HepG2 (cell line): ENCODE data around the gene CCDC170.

Source experiments
- ESRRA ChIP-seq: sonication (generic); formaldehyde crosslinking; IDR thresholded peaks from 2 replicates; pipeline ENCODE4 v1.5.1; 2020; ENCODE audit warnings: mild to moderate bottlenecking, low read depth, missing genetic modification reagents
- EZH2 ChIP-seq: conservative IDR thresholded peaks from 2 replicates; pipeline ENCODE4 v1.6.1; 2012; ENCODE audit warnings: mild to moderate bottlenecking, low read depth, low read length, moderate library complexity
- KDM1A ChIP-seq: IDR thresholded peaks from 2 replicates; pipeline ENCODE4 v1.6.1; 2016; ENCODE audit warnings: missing compliant biosample characterization
- NR2F1 ChIP-seq, 2 experiments: fragments of 450-650 bp in 1 of 2; formaldehyde crosslinking in 1 of 2; IDR thresholded peaks; 2 replicates each; pipeline versions ENCODE4 v1.5.0 to v1.6.1; 2016 to 2020; ENCODE audit warnings: mild to moderate bottlenecking in 1 of 2, missing compliant biosample characterization in 1 of 2, missing genetic modification reagents in 1 of 2, moderate library complexity in 1 of 2
- PTBP1 ChIP-seq: fragments of 200-400 bp; formaldehyde crosslinking; IDR thresholded peaks from 2 replicates; pipeline ENCODE4 v1.6.1; 2018; ENCODE audit warnings: low read length, low read depth; ENCODE audit not compliant: poor library complexity, severe bottlenecking
- RAD21 ChIP-seq: fragments of 450-650 bp; formaldehyde crosslinking; IDR thresholded peaks from 2 replicates; pipeline ENCODE4 v1.5.0; 2020; ENCODE audit warnings: mild to moderate bottlenecking
- RORA ChIP-seq: sonication (generic); formaldehyde crosslinking; IDR thresholded peaks from 2 replicates; pipeline ENCODE4 v1.5.0; 2020; ENCODE audit warnings: mild to moderate bottlenecking, missing genetic modification reagents, moderate library complexity
- SIN3A ChIP-seq: IDR thresholded peaks from 2 replicates; pipeline ENCODE4 v1.6.1; 2011; ENCODE audit warnings: low read depth, mild to moderate bottlenecking, control low read depth, low read length, borderline replicate concordance
- SRSF9 ChIP-seq: fragments of 200-400 bp; formaldehyde crosslinking; IDR thresholded peaks from 2 replicates; pipeline ENCODE4 v1.6.1; 2018; ENCODE audit warnings: borderline replicate concordance, mild to moderate bottlenecking, low read depth, low read length; ENCODE audit not compliant: insufficient read depth, poor library complexity, severe bottlenecking
- TAF1 ChIP-seq: sonication (generic); formaldehyde crosslinking; IDR thresholded peaks from 2 replicates; pipeline ENCODE4 v1.4.0; 2020; ENCODE audit warnings: missing genetic modification reagents
- TF ChIP-seq, protein P1 (sequence below): sonication (generic); formaldehyde crosslinking; IDR thresholded peaks from 2 replicates; pipeline ENCODE4 v1.5.0; 2020; ENCODE audit warnings: mild to moderate bottlenecking, missing genetic modification reagents, moderate library complexity
- TF ChIP-seq, protein P2 (sequence below): sonication (generic); formaldehyde crosslinking; IDR thresholded peaks from 2 replicates; pipeline ENCODE4 v1.5.1; 2020; ENCODE audit warnings: mild to moderate bottlenecking, missing genetic modification reagents, moderate library complexity

DNA sequence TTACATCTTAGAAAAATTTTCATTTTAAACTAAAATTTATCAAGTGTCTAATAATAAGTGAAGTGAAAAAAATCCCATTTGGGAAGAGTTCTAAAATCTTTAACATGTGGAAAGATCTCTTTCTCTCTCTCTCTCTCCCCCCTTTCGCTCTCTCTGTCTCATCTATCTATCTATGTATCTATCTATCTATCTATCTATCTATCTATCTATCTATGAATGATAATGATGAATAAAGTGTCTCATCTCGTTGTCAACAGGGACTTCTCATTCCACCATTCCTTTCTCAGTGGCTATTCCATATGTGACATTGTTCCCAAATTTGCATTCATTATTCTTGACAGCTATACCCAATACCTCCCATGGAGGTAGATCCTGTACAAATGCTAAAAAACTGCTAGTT lies 15.2 kb downstream of the CCDC170 start:
- no peak for TF ChIP-seq ESRRA (CRISPR knock-in tag)
- no peak for TF ChIP-seq NR2F1 (CRISPR knock-in tag; IDR thresholded peaks at IDR 0.05)
- TF ChIP-seq, protein P1, sequence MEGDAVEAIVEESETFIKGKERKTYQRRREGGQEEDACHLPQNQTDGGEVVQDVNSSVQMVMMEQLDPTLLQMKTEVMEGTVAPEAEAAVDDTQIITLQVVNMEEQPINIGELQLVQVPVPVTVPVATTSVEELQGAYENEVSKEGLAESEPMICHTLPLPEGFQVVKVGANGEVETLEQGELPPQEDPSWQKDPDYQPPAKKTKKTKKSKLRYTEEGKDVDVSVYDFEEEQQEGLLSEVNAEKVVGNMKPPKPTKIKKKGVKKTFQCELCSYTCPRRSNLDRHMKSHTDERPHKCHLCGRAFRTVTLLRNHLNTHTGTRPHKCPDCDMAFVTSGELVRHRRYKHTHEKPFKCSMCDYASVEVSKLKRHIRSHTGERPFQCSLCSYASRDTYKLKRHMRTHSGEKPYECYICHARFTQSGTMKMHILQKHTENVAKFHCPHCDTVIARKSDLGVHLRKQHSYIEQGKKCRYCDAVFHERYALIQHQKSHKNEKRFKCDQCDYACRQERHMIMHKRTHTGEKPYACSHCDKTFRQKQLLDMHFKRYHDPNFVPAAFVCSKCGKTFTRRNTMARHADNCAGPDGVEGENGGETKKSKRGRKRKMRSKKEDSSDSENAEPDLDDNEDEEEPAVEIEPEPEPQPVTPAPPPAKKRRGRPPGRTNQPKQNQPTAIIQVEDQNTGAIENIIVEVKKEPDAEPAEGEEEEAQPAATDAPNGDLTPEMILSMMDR, result no peak
- no peak for TF ChIP-seq TAF1
- no peak for TF ChIP-seq SRSF9
- TF ChIP-seq KDM1A, result no peak
- TF ChIP-seq RORA (CRISPR knock-in tag), result no peak
- TF ChIP-seq SIN3A, result no peak
- no peak for TF ChIP-seq RAD21 (CRISPR knock-in tag)
- no peak for TF ChIP-seq PTBP1
- TF ChIP-seq EZH2, result no peak
- TF ChIP-seq, protein P2, sequence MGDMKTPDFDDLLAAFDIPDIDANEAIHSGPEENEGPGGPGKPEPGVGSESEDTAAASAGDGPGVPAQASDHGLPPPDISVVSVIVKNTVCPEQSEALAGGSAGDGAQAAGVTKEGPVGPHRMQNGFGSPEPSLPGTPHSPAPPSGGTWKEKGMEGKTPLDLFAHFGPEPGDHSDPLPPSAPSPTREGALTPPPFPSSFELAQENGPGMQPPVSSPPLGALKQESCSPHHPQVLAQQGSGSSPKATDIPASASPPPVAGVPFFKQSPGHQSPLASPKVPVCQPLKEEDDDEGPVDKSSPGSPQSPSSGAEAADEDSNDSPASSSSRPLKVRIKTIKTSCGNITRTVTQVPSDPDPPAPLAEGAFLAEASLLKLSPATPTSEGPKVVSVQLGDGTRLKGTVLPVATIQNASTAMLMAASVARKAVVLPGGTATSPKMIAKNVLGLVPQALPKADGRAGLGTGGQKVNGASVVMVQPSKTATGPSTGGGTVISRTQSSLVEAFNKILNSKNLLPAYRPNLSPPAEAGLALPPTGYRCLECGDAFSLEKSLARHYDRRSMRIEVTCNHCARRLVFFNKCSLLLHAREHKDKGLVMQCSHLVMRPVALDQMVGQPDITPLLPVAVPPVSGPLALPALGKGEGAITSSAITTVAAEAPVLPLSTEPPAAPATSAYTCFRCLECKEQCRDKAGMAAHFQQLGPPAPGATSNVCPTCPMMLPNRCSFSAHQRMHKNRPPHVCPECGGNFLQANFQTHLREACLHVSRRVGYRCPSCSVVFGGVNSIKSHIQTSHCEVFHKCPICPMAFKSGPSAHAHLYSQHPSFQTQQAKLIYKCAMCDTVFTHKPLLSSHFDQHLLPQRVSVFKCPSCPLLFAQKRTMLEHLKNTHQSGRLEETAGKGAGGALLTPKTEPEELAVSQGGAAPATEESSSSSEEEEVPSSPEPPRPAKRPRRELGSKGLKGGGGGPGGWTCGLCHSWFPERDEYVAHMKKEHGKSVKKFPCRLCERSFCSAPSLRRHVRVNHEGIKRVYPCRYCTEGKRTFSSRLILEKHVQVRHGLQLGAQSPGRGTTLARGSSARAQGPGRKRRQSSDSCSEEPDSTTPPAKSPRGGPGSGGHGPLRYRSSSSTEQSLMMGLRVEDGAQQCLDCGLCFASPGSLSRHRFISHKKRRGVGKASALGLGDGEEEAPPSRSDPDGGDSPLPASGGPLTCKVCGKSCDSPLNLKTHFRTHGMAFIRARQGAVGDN (CRISPR knock-in tag), result no peak
